Spleen (tissue), 11 donors: ENCODE data around the gene HSPB2. TPM values are rescaled to one million over a fixed set of nuclear protein-coding genes. Genes with fewer than 3 reads are reported as not detected.

Experiments used
- DNase-seq: peaks from one replicate; pipeline ENCODE4 v3.0.0-alpha.2; 2020
- H3K27ac ChIP-seq, 8 donors: fragments of 200-600 bp; sonication (generic) in 7 of 8; 1 replicate in 4 of 8; 2 replicates in 4 of 8; pipeline versions ENCODE4 v1.5.0 to v1.8.0; 2016 to 2021; ENCODE audit warnings: inconsistent platforms in 4 of 8, mild to moderate bottlenecking in 4 of 8, moderate library complexity in 1 of 8
- H3K27me3 ChIP-seq, 7 donors: fragments of 200-600 bp; sonication (generic) in 6 of 7; replicated peaks in 1 of 7; 1 replicate in 4 of 7; 2 replicates in 3 of 7; pipeline versions ENCODE4 v1.5.0 to v1.8.0; 2016 to 2021; ENCODE audit warnings: inconsistent platforms in 3 of 7, mild to moderate bottlenecking in 1 of 7
- H3K36me3 ChIP-seq, 6 donors: fragments of 200-600 bp; sonication (generic) in 5 of 6; 1 replicate in 4 of 6; 2 replicates in 2 of 6; pipeline versions ENCODE4 v1.5.0 to v1.8.0; 2016 to 2021; ENCODE audit warnings: inconsistent platforms in 2 of 6
- H3K4me1 ChIP-seq, 6 donors: fragments of 200-600 bp; sonication (generic) in 5 of 6; 1 replicate in 3 of 6; 2 replicates in 3 of 6; pipeline versions ENCODE4 v1.5.0 to v1.8.0; 2016 to 2021; ENCODE audit warnings: inconsistent platforms in 3 of 6
- H3K4me3 ChIP-seq, 8 donors: fragments of 200-600 bp; sonication (generic) in 7 of 8; 1 replicate in 4 of 8; 2 replicates in 4 of 8; pipeline versions ENCODE4 v1.5.0 to v1.8.0; 2016 to 2021; ENCODE audit warnings: inconsistent platforms in 4 of 8, mild to moderate bottlenecking in 4 of 8, moderate library complexity in 2 of 8
- H3K9me3 ChIP-seq, 8 donors: fragments of 200-600 bp; sonication (generic) in 7 of 8; 1 replicate in 4 of 8; 2 replicates in 4 of 8; pipeline versions ENCODE4 v1.5.0 to v1.8.0; 2016 to 2021; ENCODE audit warnings: inconsistent platforms in 4 of 8
- CTCF ChIP-seq, 11 experiments: fragments of 200-600 bp in 7 of 11; fragments of 450-650 bp in 4 of 11; sonication (generic) in 4 of 11; IDR thresholded peaks in 8 of 11; conservative IDR thresholded peaks in 3 of 11; 1 replicate in 7 of 11; 2 replicates in 4 of 11; pipeline versions ENCODE4 v1.4.0 to v1.8.0; 2016 to 2021; ENCODE audit warnings: antibody characterized with exemption in 11 of 11, inconsistent platforms in 4 of 11, mild to moderate bottlenecking in 1 of 11
- POLR2A ChIP-seq, 3 donors: fragments of 450-650 bp; IDR thresholded peaks; one replicate each; pipeline ENCODE4 v1.5.1; 2017; ENCODE audit warnings: antibody characterized with exemption in 3 of 3, mild to moderate bottlenecking in 1 of 3
- POLR2AphosphoS5 ChIP-seq, 3 donors: sonication (generic); formaldehyde crosslinking; IDR thresholded peaks; one replicate each; pipeline ENCODE4 v1.5.1; 2017; ENCODE audit warnings: antibody characterized with exemption in 3 of 3
- WGBS, 5 donors: extraction: QIAGEN DNeasy Blood & Tissue Kit in 3 of 5; methylation state at CpG; one replicate each; pipeline versions ENCODE4 v1.1.5 to v1.1.7; 2013 to 2018; 5-methylcytosine and 5-hydroxymethylcytosine counted together
- intact Hi-C: fragments of 100-400 bp; cut with DNase I; formaldehyde crosslinking; loops from one replicate; pipeline ENCODE4 v1.15.0; 2023; ENCODE audit warnings: low total_unique reads
- polyA plus RNA-seq, 3 donors: library from polyadenylated mRNA; stranded (reverse); fragments of 200-250 nt; gene quantifications; one replicate each; pipeline ENCODE4 v1.2.1, GENCODE V29; 2013
- total RNA-seq, 7 donors: library from RNA; depleted of rRNA in 3 of 7; stranded (reverse); fragments of >200 nt in 3 of 7; fragmentation: NEBNext Ultra II Directional in 4 of 7; extraction: Animal tissue kit (Norgen Biotek cat#: 25700) in 4 of 7; gene quantifications; one replicate each; pipeline versions ENCODE4 v1.1.0 to v1.2.1, GENCODE V29; 2016 to 2021
- donor health status: healthy with polysubstance abuse.
- donor health status: DM: no; HTN: no; CAD: no; lungs with moderate emphysema.
- donor health status: DM: no; HTN: no; CAD: no.
- donor health status: Bipolar disorder and iron deficiency.
- donor health status: healthy.
- donor health status: DM: no; HTN: no; CAD: no.
- donor health status: DM: yes; HTN: yes; CAD: no.

HSPB2 gene
- total and polyA plus RNA-seq, 10 donors = 0.60 to 6.0 (median 1.8) TPM; not detected in 2

GRCh38 chr11:111937844-111938243, 25.3 kb downstream of the HSPB2 start:
- no peak for DNase-seq
- H3K4me1 ChIP-seq = peaks cover 13 to 44% (median 37%) of the 10 kb centered on the region in 6 donors
- TF ChIP-seq POLR2AphosphoS5 (IDR thresholded peaks at IDR 0.05) (no peak), POLR2A (IDR thresholded peaks at IDR 0.05) (no peak), CTCF (IDR thresholded peaks at IDR 0.05 in 8 of 11, conservative IDR thresholded peaks at IDR 0.05 in 3 of 11) (no peak)
- H3K27ac ChIP-seq = peak overlapping the region in 1 of 8 donors; percentile 32
- 63 to 76% (median 68%) methylated on average over 7 of the region's 7 CpGs for WGBS, 5 donors
- no peaks in the 10 kb centered on the region for H3K9me3 ChIP-seq
- H3K36me3 ChIP-seq = no peaks in the 10 kb centered on the region
- intact Hi-C loops = loop anchor here (10.0 kb wide), 1 partner anchor 47 kb away; no protein-coding TSS in a partner anchor
- peak overlapping the region in 2 of 8 donors; percentile 66 to 82 for H3K4me3 ChIP-seq
- H3K27me3 ChIP-seq = peaks cover 0 to 4% (median 0%) of the 10 kb centered on the region in 7 donors

- intact Hi-C loops = loop anchor here (10.0 kb wide), 1 partner anchor 46 kb away; no protein-coding TSS in a partner anchor
- WGBS, 5 donors = 7 to 17% (median 12%) methylated on average over 7 of the region's 7 CpGs
- Histone ChIP-seq H3K36me3 (no peaks in the 10 kb centered on the region), H3K4me3 (no peak overlapping the region), H3K27me3 (peaks cover 0 to 4% (median 0%) of the 10 kb centered on the region in 7 donors), H3K27ac (peak overlapping the region in 2 of 8 donors; percentile 6 to 32), H3K4me1 (peaks cover 13 to 44% (median 37%) of the 10 kb centered on the region in 6 donors), H3K9me3 (no peaks in the 10 kb centered on the region)
- no peak for TF ChIP-seq POLR2A (IDR thresholded peaks at IDR 0.05)
- no peak for TF ChIP-seq CTCF (IDR thresholded peaks at IDR 0.05 in 8 of 11, conservative IDR thresholded peaks at IDR 0.05 in 3 of 11)
- no peak for TF ChIP-seq POLR2AphosphoS5 (IDR thresholded peaks at IDR 0.05)
- DNase-seq = no peak
These were observed 26.2 kb downstream of the HSPB2 start for GRCh38 chr11:111938687-111939160.

GRCh38 chr11:111939836-111940604, 27.5 kb downstream of the HSPB2 start:
- intact Hi-C loops = loop anchor here (10.0 kb wide), 1 partner anchor 45 kb away; no protein-coding TSS in a partner anchor
- Histone ChIP-seq H3K36me3 (no peaks in the 10 kb centered on the region), H3K9me3 (no peaks in the 10 kb centered on the region), H3K4me3 (no peak overlapping the region), H3K27me3 (peaks cover 0 to 4% (median 0%) of the 10 kb centered on the region in 7 donors), H3K27ac (no peak overlapping the region), H3K4me1 (peaks cover 13 to 41% (median 36%) of the 10 kb centered on the region in 6 donors)
- WGBS, 5 donors = 89 to 97% (median 94%) methylated on average over 4 of the region's 4 CpGs
- no peak for DNase-seq
- TF ChIP-seq CTCF (IDR thresholded peaks at IDR 0.05 in 8 of 11, conservative IDR thresholded peaks at IDR 0.05 in 3 of 11) (no peak), POLR2A (IDR thresholded peaks at IDR 0.05) (no peak), POLR2AphosphoS5 (IDR thresholded peaks at IDR 0.05) (no peak)

- no peak overlapping the region for H3K27ac ChIP-seq
- WGBS, 5 donors = 90 to 95% (median 95%) methylated on average over 4 to 5 of the region's 5 CpGs
- peaks cover 4 to 27% (median 19%) of the 10 kb centered on the region in 6 donors for H3K4me1 ChIP-seq
These were observed 29.4 kb downstream of the HSPB2 start for GRCh38 chr11:111941963-111942362.

More at GRCh38 chr11:111941963-111942362, 29.4 kb downstream of the HSPB2 start:
- Histone ChIP-seq H3K4me3 (no peak overlapping the region), H3K36me3 (no peaks in the 10 kb centered on the region), H3K9me3 (no peaks in the 10 kb centered on the region), H3K27me3 (peaks cover 0 to 4% (median 0%) of the 10 kb centered on the region in 7 donors)
- DNase-seq = no peak
- intact Hi-C loops = no loop called here
- TF ChIP-seq POLR2AphosphoS5 (IDR thresholded peaks at IDR 0.05) = no peak
- TF ChIP-seq POLR2A (IDR thresholded peaks at IDR 0.05) = no peak
- no peak for TF ChIP-seq CTCF (IDR thresholded peaks at IDR 0.05 in 8 of 11, conservative IDR thresholded peaks at IDR 0.05 in 3 of 11)
